GM12878 (cell line): ENCODE data around the gene GLTP. TPM values are rescaled to one million over a fixed set of nuclear protein-coding genes. Genes with fewer than 3 reads are reported as not detected.

Experiments
- ATF7 ChIP-seq: fragments of 450-650 bp; IDR thresholded peaks from 2 replicates; pipeline ENCODE4 v1.6.1; 2016; ENCODE audit warnings: low read depth, mild to moderate bottlenecking
- CBX5 ChIP-seq: sonication (generic); IDR thresholded peaks from 2 replicates; pipeline ENCODE4 v1.6.1; 2016; ENCODE audit warnings: low read depth, moderate library complexity, mild to moderate bottlenecking, inconsistent platforms
- ESRRA ChIP-seq: IDR thresholded peaks from 2 replicates; pipeline ENCODE4 v1.6.1; 2012; ENCODE audit warnings: mild to moderate bottlenecking, low read length, improper control_type of control experiment
- EZH2 ChIP-seq: IDR thresholded peaks from 2 replicates; pipeline ENCODE4 v1.6.1; 2012; ENCODE audit warnings: low read depth, mild to moderate bottlenecking, control low read depth, inconsistent platforms, low read length, borderline replicate concordance; ENCODE audit not compliant: control insufficient read depth
- IKZF2 ChIP-seq, 2 experiments: fragments of 450-650 bp; IDR thresholded peaks; 2 replicates each; pipeline ENCODE4 v1.6.1; 2017; ENCODE audit warnings: mild to moderate bottlenecking in 2 of 2, moderate library complexity in 2 of 2
- LARP7 ChIP-seq: fragments of 450-650 bp; IDR thresholded peaks from 2 replicates; pipeline ENCODE4 v1.6.1; 2017; ENCODE audit warnings: mild to moderate bottlenecking
- MTA2 ChIP-seq: fragments of 450-650 bp; IDR thresholded peaks from 2 replicates; pipeline ENCODE4 v1.6.1; 2016; ENCODE audit warnings: low read depth, mild to moderate bottlenecking, moderate library complexity
- MTA3 ChIP-seq: IDR thresholded peaks from 2 replicates; pipeline ENCODE4 v1.6.1; 2012; ENCODE audit warnings: low read length, inconsistent platforms, borderline replicate concordance
- MXI1 ChIP-seq: fragments of 150-350 bp; IDR thresholded peaks from 2 replicates; pipeline ENCODE4 v1.6.1; 2011; ENCODE audit warnings: low read depth, mild to moderate bottlenecking, inconsistent platforms, low read length, improper control_type of control experiment
- MYC ChIP-seq: IDR thresholded peaks from 2 replicates; pipeline ENCODE4 v1.6.1; 2011; ENCODE audit warnings: mild to moderate bottlenecking, low read length, moderate library complexity, inconsistent platforms; ENCODE audit not compliant: insufficient read depth, insufficient replicate concordance, insufficient read length, severe bottlenecking
- NR2F1 ChIP-seq: fragments of 450-650 bp; conservative IDR thresholded peaks from 2 replicates; pipeline ENCODE4 v1.6.1; 2017; ENCODE audit warnings: mild to moderate bottlenecking
- TCF7 ChIP-seq: IDR thresholded peaks from 2 replicates; pipeline ENCODE4 v1.6.1; 2014; ENCODE audit warnings: antibody characterized with exemption, borderline replicate concordance
- YBX1 ChIP-seq: fragments of 450-650 bp; IDR thresholded peaks from 2 replicates; pipeline ENCODE4 v1.6.1; 2016; ENCODE audit warnings: antibody characterized with exemption
- polyA plus RNA-seq, 11 experiments: library from polyadenylated mRNA; depleted of rRNA in 4 of 11; unstranded in 6 of 11; stranded (reverse) in 5 of 11; fragments of >200 nt; fragmentation: Nextera tagmentation in 4 of 11; fragmentation: Illumina TruSeq in 1 of 11; extraction: Ambion mirVana in 4 of 11; extraction: Trizol in 1 of 11; gene quantifications; 1 replicate in 1 of 11; 2 replicates in 10 of 11; pipeline versions ENCODE4 v1.2.1 to v1.2.3, GENCODE V29; 2011 to 2016; ENCODE audit warnings: inconsistent platforms in 2 of 11, missing spikeins in 2 of 11, low read depth in 1 of 11
- total RNA-seq, 4 experiments: library from RNA; depleted of rRNA in 3 of 4; stranded (reverse); fragments of >200 nt in 3 of 4; fragmentation: Illumina TruSeq in 1 of 4; extraction: Trizol in 1 of 4; gene quantifications; 2 replicates each; pipeline versions ENCODE4 v1.2.1 to v1.2.3, GENCODE V29; 2013 to 2021
- TF ChIP-seq, protein P1 (sequence below): fragments of 450-650 bp; IDR thresholded peaks from 2 replicates; pipeline ENCODE4 v1.6.1; 2016; ENCODE audit warnings: mild to moderate bottlenecking
- TF ChIP-seq, protein P2 (sequence below): IDR thresholded peaks from 2 replicates; pipeline ENCODE4 v1.6.1; 2012; ENCODE audit warnings: low read depth, low read length, improper control_type of control experiment
- TF ChIP-seq, protein P3 (sequence below): fragments of 450-650 bp; formaldehyde crosslinking; IDR thresholded peaks from 2 replicates; pipeline ENCODE4 v1.5.0; 2022; ENCODE audit warnings: mild to moderate bottlenecking, missing genetic modification characterization
- TF ChIP-seq, protein P4 (sequence below): fragments of 450-650 bp; IDR thresholded peaks from 2 replicates; pipeline ENCODE4 v1.6.1; 2016; ENCODE audit warnings: mild to moderate bottlenecking, moderate library complexity, borderline replicate concordance
- TF ChIP-seq, protein P5 (sequence below): fragments of 450-650 bp; IDR thresholded peaks from 2 replicates; pipeline ENCODE4 v1.6.1; 2017; ENCODE audit warnings: low read depth, mild to moderate bottlenecking, moderate library complexity

GLTP gene
- total and polyA plus RNA-seq, 10 of the 15 experiments (the other 5 are each of a cell fraction or from before 2014, with no cell fraction given) = 16.8 to 44.0 (median 25.3) TPM

DNA sequence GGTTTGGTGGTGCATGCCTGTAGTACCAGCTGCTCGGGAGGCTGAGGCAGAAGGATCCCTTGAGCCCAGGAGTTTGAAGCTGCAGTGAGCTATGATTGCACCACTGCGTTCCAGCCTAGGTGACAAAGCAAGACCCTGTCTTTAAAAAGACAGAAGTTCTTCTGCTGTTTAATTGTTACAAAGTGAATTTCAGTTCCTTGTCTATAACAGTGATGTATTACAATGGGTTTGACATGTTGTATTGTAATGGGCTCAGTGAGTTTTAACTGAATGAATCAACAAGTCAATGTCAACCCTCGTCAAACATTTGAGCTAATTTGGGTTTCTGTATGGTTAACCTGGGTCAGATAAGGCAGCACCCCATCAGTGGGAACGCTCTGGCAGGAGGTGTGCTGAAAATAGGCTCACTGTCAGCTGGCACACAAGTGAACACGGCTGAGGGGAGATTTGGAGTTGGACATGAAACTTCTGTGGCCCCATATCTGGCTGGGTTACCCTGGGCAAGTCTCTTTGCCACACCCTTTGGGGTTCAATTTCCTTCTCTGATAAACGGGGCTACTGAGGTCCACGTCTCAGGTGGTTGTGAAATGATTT lies 33.1 kb downstream of the GLTP start (continued):
- TF ChIP-seq, protein P1, sequence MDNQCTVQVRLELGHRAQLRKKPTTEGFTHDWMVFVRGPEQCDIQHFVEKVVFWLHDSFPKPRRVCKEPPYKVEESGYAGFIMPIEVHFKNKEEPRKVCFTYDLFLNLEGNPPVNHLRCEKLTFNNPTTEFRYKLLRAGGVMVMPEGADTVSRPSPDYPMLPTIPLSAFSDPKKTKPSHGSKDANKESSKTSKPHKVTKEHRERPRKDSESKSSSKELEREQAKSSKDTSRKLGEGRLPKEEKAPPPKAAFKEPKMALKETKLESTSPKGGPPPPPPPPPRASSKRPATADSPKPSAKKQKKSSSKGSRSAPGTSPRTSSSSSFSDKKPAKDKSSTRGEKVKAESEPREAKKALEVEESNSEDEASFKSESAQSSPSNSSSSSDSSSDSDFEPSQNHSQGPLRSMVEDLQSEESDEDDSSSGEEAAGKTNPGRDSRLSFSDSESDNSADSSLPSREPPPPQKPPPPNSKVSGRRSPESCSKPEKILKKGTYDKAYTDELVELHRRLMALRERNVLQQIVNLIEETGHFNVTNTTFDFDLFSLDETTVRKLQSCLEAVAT = no peak
- TF ChIP-seq MXI1 = no peak
- TF ChIP-seq CBX5 = no peak
- no peak for TF ChIP-seq ESRRA
- TF ChIP-seq MYC = no peak
- TF ChIP-seq LARP7 = no peak
- TF ChIP-seq, protein P2, sequence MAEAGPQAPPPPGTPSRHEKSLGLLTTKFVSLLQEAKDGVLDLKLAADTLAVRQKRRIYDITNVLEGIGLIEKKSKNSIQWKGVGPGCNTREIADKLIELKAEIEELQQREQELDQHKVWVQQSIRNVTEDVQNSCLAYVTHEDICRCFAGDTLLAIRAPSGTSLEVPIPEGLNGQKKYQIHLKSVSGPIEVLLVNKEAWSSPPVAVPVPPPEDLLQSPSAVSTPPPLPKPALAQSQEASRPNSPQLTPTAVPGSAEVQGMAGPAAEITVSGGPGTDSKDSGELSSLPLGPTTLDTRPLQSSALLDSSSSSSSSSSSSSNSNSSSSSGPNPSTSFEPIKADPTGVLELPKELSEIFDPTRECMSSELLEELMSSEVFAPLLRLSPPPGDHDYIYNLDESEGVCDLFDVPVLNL = no peak
- TF ChIP-seq TCF7 = no peak
- peak; percentile 76 for TF ChIP-seq ATF7
- no peak for TF ChIP-seq MTA3
- peak; percentile 84 for TF ChIP-seq MTA2
- no peak for TF ChIP-seq YBX1
- TF ChIP-seq, protein P3, sequence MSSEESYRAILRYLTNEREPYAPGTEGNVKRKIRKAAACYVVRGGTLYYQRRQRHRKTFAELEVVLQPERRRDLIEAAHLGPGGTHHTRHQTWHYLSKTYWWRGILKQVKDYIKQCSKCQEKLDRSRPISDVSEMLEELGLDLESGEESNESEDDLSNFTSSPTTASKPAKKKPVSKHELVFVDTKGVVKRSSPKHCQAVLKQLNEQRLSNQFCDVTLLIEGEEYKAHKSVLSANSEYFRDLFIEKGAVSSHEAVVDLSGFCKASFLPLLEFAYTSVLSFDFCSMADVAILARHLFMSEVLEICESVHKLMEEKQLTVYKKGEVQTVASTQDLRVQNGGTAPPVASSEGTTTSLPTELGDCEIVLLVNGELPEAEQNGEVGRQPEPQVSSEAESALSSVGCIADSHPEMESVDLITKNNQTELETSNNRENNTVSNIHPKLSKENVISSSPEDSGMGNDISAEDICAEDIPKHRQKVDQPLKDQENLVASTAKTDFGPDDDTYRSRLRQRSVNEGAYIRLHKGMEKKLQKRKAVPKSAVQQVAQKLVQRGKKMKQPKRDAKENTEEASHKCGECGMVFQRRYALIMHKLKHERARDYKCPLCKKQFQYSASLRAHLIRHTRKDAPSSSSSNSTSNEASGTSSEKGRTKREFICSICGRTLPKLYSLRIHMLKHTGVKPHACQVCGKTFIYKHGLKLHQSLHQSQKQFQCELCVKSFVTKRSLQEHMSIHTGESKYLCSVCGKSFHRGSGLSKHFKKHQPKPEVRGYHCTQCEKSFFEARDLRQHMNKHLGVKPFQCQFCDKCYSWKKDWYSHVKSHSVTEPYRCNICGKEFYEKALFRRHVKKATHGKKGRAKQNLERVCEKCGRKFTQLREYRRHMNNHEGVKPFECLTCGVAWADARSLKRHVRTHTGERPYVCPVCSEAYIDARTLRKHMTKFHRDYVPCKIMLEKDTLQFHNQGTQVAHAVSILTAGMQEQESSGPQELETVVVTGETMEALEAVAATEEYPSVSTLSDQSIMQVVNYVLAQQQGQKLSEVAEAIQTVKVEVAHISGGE (CRISPR knock-in tag) = no peak
- TF ChIP-seq, protein P4, sequence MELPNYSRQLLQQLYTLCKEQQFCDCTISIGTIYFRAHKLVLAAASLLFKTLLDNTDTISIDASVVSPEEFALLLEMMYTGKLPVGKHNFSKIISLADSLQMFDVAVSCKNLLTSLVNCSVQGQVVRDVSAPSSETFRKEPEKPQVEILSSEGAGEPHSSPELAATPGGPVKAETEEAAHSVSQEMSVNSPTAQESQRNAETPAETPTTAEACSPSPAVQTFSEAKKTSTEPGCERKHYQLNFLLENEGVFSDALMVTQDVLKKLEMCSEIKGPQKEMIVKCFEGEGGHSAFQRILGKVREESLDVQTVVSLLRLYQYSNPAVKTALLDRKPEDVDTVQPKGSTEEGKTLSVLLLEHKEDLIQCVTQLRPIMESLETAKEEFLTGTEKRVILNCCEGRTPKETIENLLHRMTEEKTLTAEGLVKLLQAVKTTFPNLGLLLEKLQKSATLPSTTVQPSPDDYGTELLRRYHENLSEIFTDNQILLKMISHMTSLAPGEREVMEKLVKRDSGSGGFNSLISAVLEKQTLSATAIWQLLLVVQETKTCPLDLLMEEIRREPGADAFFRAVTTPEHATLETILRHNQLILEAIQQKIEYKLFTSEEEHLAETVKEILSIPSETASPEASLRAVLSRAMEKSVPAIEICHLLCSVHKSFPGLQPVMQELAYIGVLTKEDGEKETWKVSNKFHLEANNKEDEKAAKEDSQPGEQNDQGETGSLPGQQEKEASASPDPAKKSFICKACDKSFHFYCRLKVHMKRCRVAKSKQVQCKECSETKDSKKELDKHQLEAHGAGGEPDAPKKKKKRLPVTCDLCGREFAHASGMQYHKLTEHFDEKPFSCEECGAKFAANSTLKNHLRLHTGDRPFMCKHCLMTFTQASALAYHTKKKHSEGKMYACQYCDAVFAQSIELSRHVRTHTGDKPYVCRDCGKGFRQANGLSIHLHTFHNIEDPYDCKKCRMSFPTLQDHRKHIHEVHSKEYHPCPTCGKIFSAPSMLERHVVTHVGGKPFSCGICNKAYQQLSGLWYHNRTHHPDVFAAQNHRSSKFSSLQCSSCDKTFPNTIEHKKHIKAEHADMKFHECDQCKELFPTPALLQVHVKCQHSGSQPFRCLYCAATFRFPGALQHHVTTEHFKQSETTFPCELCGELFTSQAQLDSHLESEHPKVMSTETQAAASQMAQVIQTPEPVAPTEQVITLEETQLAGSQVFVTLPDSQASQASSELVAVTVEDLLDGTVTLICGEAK = no peak
- TF ChIP-seq EZH2 = no peak
- 0 out of 2 replicates have a peak, but pooled peaks have one; percentile 44 for TF ChIP-seq NR2F1
- 0 out of 4 replicates have a peak, but pooled peaks of 1 of the 2 experiments have one; percentile 8 for TF ChIP-seq IKZF2 (IDR thresholded peaks at IDR 0.05)
- TF ChIP-seq, protein P5, sequence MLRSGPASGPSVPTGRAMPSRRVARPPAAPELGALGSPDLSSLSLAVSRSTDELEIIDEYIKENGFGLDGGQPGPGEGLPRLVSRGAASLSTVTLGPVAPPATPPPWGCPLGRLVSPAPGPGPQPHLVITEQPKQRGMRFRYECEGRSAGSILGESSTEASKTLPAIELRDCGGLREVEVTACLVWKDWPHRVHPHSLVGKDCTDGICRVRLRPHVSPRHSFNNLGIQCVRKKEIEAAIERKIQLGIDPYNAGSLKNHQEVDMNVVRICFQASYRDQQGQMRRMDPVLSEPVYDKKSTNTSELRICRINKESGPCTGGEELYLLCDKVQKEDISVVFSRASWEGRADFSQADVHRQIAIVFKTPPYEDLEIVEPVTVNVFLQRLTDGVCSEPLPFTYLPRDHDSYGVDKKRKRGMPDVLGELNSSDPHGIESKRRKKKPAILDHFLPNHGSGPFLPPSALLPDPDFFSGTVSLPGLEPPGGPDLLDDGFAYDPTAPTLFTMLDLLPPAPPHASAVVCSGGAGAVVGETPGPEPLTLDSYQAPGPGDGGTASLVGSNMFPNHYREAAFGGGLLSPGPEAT = 0 out of 2 replicates have a peak, but pooled peaks have one; percentile 10
- TF ChIP-seq, all 136 proteins: peak for 9
